Activated CD4-positive, alpha-beta T cell treated with anti-CD3 and anti-CD28 coated beads, Interleukin-2, amount 50 U/mL, for 24 hours (primary cell): ENCODE data around the gene XXYLT1.

ENCODE experiments used
- DNase-seq, 2 donors: peaks; one replicate each; pipeline ENCODE4 v3.0.0-alpha.2; 2020; ENCODE audit warnings: low read depth in 1 of 2, low spot score in 1 of 2

The XXYLT1 gene

DNA sequence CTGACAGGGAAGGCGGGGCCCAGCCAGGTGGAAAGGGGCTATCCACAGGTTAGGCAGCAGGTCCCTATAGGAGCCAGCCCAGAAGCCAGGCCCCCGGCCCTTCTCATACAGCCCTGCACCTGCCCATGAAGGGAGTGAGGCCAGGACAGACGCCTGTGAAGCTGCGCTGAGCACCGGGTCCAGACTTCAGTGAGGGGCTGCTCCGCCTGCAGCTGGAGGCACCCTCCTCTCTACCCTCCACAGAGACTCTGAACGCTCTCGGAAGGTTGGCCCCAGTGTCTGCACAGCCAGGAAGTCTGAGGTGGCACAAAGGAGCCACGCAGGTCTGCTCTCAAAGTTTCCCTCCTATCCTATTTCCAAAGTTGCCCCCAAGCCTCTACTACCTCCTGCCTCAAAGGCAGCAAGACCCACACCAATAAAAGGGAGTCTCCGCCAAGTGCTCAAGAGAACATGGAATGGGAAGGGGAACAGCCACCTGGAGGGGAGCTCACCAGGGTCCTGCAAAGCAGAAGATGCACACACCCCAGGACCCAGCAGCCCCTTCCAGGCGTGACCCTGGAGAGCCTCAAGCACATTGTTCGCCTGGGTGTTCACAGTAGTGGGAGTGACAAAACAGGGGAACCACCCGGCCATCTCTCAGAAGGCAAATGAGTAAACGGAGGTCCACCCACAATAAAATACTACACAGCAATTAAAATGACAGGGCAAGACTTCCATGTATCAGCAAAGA, 19.5 kb downstream of the XXYLT1 start:
- no peak for DNase-seq

DNA sequence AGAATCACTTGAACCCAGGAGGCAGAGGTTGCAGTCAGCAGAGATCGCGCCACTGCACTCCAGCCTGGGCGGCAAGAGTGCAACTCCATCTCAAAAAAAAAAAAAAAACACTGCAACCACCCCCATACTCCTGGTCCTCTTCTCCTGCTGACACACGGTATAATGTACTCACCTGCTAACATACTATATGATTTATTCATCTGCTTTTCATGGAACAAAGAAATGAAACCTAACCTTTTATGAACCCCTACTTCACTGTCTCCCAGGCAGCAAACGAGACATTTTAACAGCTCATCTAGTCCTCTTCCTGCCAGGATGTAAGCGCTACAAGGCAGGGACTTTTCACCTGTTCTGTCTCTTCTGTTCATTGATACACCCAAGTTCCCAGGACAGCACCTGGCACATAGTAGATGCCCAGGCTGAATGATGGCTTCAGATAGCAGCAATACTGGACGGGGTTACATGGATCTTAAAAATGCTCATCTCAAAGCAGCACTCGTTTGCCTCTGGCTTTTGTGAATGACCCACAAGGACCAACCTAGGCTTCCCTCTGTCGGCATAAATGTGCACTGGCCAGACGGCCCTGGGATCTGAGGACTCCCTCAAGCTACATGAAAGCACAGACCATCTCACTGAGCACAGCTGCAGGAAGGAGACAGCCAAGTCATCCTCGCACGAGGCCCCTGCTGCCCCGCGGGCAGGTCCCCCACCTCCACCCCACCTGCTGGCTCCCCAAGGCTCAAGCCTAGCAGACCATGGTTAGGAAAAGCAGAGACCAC, 20.3 kb downstream of the XXYLT1 start:
- DNase-seq = no peak

DNA sequence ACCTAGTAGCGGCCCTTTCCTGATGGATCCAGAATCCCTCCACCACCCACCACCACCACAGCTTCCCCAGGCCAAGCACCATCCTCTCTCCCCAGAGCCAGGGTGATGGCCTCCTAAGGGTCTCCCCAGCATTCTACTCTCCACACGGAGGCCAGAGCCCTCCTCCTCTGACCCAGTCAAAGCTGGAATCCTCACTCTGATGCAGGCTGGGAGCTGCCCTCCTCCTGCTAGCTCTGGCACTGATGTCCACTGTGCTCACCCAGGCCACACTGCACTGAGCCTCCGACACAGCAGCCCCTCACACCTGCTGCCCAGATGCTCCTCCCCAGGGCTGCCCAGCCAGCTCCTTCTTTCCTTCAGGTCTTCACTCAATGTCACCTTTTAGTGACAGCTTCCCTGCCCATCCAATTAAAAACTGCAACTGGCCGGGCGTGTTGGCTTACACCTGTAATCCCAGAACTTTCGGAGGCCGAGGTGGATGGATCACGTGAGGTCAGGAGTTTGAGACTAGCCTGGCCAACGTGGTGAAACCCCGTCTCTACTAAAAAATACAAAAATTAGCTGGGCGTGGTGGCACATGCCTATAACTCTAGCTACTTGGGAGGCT, 21.0 kb downstream of the XXYLT1 start:
- DNase-seq = no peak

DNA sequence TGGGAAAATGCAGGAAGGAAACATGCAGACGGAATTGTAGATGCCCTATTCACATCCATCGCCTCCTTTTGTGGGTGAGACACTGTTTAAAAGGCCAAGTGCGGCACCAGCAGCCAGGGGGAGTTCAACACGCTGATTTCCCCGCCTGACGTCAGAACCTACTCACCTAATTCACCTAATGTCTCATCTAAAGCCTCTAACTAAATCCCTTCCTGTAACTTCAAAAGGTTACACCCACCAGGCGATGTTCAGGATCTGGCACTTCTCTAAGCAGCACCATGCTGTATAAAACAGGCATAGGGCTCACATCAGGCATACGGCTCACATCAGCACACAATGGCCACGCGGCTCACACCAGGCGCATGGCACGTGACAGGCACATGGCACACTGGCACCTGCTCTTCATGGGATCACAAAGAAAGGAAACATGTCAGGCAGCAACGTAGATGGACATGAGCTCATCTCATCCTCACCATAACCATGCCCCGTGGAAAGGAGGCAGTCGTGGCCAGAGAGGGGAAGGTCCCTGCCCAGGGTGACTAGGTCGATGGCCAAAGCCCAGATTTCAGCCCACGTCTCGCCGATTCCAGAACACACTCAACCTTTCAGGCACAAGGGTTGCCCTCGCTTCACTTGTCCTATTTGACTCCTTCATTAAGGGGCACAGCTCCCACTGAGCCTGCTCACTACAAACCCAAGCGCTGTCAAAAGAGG, 21.7 kb downstream of the XXYLT1 start:
- DNase-seq = no peak

DNA sequence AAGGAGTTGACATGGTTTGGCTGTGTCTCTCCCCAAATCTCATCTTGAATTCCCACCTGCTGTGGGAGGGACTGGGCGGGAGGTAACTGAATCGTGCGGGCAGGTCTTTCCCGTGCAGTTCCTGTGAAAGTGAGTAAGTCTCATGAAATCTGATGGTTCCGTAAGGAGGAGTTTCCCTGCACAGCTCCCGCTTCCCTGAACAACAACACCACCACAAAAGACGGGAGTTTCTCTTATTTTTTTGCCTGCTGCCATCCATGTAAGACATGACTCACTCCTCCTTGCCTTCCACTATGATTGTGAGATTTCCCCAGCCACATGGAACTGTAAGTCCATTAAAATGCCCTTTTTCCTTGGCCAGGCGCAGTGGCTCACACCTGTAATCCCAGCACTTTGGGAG, 22.7 kb downstream of the XXYLT1 start:
- DNase-seq = no peak

DNA sequence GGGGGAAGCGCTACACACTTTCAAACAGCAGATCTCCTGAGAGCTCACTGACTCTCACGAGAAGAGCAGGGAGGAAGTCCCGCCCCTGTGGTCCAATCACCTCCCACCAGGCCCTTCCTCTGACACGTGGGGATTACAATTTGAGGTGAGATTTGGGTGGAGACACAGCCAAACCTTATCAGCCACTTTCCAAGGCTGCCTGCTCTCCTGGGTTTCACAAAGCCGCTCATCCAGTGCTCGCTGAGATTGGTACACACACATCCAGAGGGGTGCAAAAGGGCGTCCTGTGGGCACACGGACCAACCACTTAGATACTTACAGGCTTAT, 23.1 kb downstream of the XXYLT1 start:
- DNase-seq = no peak

DNA sequence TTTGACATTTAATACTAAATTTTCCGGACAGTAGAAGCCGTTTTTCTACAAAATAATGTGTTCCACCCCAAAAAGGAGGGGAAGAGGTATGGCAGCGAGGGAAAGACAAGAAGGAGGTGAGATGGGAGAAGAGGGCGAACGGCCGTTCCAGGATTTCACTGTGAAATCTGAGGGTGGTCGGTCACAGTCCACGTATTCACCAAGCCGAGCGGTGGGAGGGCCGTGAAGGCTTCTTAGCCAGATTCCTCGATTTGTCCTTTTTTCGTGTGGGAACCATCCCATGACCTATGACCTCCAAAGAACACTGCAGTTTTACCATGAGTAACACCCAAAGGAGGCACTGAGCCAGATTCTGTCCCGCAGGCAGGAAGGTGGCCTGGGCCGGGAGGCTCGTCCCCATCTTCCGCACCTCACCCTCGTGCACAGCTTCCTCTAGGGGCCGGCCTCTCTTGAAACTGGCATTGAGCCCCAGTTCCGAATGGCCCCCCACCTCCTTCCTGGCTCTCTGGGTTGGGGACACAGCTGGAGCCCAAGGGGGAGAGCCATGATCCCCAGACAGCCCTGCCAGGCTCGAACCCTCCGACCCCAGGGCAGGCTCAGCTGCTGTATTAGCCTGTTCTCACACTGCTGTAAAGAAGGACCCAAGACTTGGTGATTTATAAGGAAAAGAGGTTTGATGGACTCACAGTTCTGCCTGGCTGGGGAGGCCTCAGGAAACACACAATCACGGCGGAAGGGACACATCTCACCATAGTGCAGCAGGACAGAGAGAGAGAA, 23.7 kb downstream of the XXYLT1 start:
- no peak for DNase-seq

DNA sequence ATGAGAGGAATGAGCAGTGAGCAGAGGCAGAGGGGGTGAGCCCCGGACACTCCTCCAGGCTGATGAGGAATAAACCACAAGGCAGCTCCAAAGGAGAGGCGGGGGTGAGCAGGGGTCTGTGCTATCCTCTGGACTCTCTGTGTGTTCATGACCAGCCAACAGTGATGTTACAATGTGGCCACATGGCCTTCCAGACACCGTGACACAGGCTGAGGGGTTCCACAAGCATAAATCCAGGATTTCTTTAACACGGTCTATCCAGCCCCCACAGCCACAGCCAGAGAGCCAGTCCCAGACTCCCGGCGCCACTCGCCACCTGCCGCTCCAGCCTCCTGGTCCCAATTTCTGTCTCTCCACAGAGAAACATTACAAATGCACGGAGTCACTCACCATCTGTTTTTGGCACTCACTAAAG, 24.4 kb downstream of the XXYLT1 start:
- no peak for DNase-seq

DNA sequence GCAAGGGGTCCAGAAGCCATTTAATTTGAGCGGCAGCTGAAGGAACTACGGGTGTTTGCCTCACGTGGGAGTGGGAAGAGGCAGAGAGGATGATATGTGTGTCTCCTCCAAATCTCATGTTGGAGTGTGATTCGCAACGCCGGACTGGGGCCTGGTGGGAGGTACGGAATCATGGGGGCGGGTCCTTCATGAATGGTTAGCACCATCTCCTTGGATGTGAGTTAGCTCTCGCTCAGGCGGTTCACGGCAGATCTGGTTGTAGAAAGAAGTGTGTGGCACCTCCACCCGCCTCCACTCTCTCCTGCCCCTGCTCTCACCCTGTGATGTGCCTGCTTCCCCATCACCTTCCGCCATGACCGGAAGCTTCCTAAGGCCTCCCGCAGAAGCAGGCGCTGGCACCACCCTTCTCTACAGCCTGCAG, 25.4 kb downstream of the XXYLT1 start:
- DNase-seq = no peak

DNA sequence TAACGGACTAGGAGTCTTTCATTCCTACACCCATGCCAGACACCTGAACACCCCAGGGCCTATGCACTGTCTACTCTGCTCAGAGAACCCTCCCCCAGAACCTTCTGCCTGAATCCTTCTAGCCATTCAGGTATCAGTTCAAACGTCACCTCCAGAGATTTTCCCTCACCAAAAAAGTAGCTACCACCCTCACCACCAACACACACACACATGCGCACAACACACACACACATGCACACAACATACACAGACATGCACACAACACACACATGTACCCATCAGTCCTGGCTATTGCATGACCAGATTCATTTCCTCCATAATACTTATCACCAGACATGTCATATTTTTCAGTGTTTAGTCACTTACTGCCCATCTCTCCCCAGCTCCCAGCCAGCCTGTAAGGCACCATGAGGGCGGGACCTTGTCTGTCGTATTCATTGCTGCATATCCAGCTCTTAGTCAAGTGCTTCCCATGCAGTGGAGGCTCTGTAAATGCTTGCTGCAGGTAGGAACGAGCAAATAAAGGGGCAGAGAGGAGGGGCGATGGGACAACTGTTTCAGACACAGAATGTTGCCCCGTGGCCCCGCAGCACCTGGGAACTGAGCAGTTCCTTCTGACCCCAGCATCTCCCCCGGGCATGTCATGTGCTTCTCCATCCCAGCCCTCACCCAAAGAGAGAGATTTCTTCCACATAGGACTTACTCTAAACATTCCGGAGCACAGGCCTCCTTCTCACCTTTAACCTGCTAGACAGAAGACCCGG, 29.2 kb downstream of the XXYLT1 start:
- DNase-seq = no peak

DNA sequence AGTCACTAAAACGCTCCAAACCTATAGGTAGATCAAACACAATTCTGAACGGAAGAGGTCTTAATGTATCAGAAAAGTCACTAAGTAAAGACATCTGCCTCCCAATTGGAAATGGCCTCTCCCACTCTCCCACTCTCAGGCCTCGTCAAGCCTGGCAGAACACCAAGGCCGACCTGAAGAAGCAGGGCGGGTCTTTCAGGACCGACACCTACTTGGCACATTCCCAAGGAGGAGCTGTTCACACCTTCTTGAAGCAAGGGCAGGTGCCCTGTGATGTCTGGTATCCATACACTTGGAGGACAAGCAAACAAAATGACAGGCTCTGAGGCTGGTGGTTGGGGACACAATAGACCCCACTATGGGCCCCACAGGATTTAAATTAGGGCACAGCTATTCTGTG, 30.0 kb downstream of the XXYLT1 start:
- DNase-seq = no peak

DNA sequence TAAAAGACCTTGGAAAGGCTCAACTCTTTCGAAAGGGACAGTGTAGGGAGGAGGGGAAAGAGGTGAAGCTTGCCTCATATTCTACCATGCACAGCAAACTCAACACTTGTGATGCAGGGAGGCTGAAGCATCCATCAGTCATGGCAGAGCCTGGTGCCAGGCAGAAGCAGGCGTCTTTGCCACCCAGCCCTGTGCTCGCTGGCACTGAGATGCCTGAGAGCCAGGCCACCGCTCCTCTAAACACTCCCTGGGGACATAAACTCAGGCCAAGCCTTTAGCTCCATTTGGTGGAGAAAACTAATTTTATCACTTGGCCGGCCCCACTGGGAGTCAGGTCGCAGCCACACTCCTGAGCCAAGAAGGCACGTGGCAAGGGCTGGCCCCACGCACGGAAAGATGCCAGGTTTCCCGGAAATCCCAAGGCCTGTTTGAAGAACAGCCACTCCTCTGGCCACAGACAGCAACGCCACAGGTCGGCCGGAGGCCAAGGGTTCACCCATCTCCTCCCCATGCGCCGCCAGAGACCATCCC, 30.7 kb downstream of the XXYLT1 start:
- DNase-seq = no peak

DNA sequence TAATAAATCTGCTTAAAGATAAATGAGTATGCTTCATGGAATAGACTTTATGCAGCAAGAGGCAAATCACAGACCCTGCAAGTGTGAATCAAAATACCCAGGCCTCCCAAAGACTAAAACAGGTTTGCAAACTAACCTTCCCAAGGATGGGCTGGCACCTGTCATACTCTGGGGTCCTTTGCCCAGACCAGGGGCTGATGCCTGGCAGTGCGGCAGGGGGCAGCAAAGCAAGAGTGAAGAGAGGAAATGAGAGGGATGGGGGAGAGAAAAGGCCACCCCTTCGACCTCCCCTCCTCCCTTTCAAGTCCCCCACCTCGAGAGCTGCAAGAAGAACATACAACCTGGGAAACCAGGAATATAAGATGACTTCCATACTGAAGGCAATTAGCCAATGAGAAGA, 31.8 kb downstream of the XXYLT1 start:
- no peak for DNase-seq

DNA sequence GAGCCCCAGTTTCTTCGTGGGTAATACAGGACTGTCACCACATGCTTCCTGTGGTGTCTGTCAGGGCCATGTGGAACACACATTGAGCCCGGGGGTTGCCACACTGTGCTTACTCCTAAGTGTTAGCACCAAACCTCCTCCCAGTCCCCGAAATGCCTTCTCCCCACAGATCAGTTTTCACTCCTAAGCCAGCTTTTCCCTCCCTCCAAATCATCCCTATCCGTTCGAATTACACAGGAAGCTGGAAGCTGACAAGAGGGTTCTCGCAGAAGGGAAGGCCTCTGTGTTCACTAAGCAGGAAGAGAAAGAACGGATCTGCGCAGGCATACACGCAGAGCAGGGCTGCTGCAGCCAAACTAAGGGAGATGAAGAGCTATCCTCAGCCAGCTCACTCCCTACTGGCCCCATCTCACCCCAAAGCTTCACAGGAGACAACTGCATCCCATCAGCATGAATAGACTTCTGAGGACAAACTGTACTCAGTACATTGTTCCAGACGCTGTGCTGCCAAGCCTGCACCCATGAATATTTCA, 32.3 kb downstream of the XXYLT1 start:
- no peak for DNase-seq

DNA sequence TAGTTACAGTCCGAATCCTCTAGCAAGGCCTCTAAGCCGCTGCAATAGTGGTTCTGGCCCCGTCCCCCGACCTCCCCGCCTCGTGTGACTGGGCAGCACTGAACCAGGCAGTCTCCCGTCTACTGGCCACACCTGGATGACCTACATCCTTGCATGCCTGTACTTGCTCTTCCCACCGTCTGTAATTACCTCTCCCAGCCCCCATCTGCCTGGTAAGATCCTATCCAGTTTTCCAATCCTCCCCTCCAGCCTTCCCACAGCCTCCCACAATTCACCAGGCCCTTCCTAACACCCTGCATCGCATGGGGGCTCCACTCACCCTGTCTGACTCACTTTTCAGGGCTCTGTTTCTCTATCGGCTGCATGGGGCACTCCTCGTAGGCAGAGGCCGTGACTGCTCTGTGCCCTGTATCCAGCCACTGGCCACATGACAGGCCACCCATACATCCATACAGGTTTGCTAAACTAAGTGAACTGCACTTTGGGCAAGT, 32.8 kb downstream of the XXYLT1 start:
- DNase-seq = no peak

DNA sequence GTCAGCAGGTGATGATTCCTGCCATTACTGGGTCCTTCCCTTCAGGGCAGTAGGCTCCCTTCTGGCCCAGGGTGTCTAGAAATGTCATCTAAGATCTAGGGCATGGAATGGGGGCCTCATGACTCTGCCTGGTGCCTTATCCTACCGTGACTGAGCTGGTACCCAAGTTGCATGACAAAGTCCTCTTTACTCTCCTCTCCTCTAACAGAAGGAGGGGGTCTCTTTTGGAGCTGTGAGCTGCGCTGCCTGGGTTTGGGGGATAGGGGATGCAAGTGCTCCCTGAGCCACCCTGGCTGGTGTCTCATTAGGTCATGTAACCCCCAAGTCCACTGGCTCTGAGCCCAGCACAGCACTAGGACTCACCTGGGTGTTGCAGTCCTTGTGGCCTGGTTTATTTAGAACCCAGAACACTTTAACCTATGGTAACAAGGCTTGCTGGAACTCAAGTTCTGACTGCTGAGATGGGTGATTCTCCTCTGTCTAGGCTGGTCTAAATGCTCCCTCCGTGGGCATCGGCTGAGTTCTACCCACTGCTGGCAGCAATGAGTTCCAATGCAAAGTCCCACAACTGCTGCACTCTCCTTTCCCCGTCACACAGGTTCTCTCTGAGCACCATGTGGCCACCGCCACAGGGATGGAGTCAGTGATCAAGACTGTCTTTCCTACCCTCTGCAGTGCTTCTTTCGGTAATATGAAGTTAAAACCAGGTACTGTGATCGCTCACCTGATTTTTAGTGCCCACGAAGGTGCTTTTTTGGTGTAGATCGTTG, 34.0 kb downstream of the XXYLT1 start:
- DNase-seq = no peak

DNA sequence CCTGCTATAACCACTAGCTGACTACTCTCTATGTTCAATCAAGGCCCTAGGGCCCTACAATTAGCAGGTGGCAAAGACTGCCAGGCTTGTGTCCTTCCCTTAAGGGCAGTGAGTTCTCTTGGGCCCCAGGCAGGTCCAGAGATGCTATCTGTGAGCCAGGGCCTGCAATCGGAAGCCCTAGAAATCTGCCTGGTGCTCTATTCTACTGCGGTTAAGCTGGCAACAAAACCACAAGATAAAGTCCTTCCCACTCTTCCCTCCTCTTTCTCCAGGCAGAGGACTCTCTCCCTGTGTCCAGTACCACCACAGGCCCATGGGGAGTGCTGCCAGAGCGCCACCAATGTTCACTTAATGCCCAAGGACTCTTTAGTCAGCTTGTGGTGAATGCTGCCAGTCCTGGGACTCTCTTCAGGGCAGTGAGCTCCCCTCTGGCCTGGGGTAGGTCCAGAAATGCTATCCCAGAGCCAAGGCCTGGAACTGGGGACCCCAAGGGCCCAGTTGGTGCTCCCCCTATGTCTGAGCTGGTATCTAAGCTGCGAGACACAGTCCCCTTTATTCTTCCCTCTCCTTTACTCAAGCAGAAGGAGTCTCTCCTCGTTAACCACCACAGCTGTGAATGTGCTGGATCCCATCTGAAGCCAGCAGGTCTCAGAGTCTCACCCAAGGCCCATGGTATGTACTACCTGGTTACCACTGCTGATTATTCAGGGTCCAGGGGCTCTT, 34.7 kb downstream of the XXYLT1 start:
- no peak for DNase-seq

DNA sequence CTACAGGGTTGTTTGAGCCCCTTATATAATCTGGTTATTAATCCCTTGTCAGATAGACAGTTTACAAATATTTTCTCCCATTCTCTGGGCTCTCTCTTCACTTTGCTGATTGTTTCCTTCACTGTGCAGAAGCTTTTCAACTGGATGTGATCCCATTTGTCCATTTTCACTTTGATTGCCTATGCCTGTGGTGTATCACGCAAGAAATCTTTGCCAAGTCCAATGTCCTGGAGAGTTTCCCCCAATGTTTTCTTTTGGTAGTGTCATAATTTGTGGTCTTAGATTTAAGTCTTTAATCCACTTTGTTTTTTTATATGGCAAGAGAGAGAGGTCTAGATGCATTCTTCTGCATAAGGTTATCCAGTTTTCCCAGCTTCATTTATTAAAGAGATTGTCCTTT, 40.7 kb downstream of the XXYLT1 start:
- DNase-seq = no peak
